ENCODE results near the gene CPNE4.

CPNE4 gene

DNA sequence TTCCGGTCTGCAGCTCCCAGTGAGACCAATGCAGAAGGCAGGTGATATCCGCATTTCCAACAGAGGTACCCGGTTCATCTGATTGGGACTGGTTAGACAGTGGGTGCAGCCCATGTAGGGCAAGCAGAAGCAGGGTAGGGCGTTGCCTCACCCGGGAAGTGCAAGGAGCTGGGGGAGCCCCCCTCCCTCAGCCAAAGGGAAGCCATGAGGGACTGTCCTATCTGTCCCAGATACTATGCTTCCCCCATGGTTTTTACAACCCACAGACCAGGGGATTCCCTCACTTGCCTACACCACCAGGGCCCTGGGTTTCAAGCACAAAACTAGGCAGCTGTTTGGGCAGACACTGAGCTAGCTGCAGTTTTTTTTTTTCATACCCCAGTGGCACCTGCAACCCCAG is 71.8 kb downstream of the CPNE4 start:
- H3K27me3 Mint-ChIP-seq, result peaks cover 0 to 5% of the 10 kb centered on the region in 2 donors
- H3K4me3 Mint-ChIP-seq, result no peak overlapping the region
- ATAC-seq (replicated peaks), result no peak
- no peaks in the 10 kb centered on the region for H3K36me3 Mint-ChIP-seq
- H3K27ac Mint-ChIP-seq, result no peak overlapping the region
- no peak for DNase-seq
- H3K9me3 Mint-ChIP-seq, result peaks cover 13 to 16% of the 10 kb centered on the region in 2 donors
- no peaks in the 10 kb centered on the region for H3K4me1 Mint-ChIP-seq

GRCh38 chr3:131960324-131960723 is 74.5 kb downstream of the CPNE4 start:
- peaks cover 2 to 3% of the 10 kb centered on the region in 2 donors for H3K9me3 Mint-ChIP-seq
- no peaks in the 10 kb centered on the region for H3K4me1 Mint-ChIP-seq
- H3K27me3 Mint-ChIP-seq, result peaks cover 0 to 5% of the 10 kb centered on the region in 2 donors
- H3K4me3 Mint-ChIP-seq, result no peak overlapping the region
- DNase-seq (no peak), ATAC-seq (replicated peaks) (no peak)
- no peaks in the 10 kb centered on the region for H3K36me3 Mint-ChIP-seq
- no peak overlapping the region for H3K27ac Mint-ChIP-seq

DNA sequence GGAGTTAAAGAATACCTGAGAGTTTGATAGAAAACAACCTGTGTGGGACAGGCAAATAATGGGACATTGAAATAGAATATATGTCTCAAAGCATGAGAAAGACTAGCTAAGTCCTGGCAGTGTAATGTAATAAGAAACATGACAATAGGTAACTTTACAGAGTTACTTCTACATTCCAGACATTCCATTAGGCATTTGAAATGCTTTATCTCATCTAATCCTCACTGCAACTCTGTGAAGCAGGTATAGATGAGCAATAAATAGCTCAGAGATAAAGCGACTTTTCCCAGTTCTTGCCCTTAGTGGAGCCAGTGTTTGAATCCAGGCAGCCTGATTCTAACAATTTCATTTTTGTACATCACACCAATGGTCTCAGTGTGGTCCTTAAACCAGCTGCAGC is 76.8 kb downstream of the CPNE4 start:
- H3K4me3 Mint-ChIP-seq, result no peak overlapping the region
- no peak overlapping the region for H3K27ac Mint-ChIP-seq
- H3K9me3 Mint-ChIP-seq, result peaks cover 3 to 9% of the 10 kb centered on the region in 2 donors
- no peak for ATAC-seq (replicated peaks)
- H3K4me1 Mint-ChIP-seq, result no peaks in the 10 kb centered on the region
- H3K27me3 Mint-ChIP-seq, result peaks cover 0 to 5% of the 10 kb centered on the region in 2 donors
- DNase-seq, result no peak
- no peaks in the 10 kb centered on the region for H3K36me3 Mint-ChIP-seq

DNA sequence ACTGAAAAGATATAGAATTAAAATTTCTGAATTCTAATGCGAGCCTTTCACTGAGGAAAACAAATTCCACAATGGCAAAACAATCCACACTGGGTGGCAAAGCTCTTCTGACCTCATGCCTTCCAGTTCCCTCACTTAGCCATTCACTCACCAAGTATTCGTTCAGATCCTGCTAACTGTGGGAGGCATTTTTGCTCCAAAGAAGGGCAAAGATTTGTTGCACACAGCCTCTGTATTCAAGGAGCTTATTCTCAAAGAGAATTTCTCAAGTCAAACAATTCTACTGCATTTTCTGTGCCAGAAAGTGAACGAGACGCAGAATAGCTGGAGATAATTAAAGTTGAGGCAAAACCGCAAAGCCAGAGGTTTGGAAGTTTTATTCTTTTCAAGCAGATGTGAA is 77.3 kb downstream of the CPNE4 start:
- no peak for DNase-seq
- Mint-ChIP-seq H3K27me3 (peaks cover 0 to 5% of the 10 kb centered on the region in 2 donors), H3K4me1 (no peaks in the 10 kb centered on the region), H3K4me3 (no peak overlapping the region), H3K9me3 (peaks cover 3 to 9% of the 10 kb centered on the region in 2 donors), H3K36me3 (no peaks in the 10 kb centered on the region), H3K27ac (no peak overlapping the region)
- no peak for ATAC-seq (replicated peaks)

DNA sequence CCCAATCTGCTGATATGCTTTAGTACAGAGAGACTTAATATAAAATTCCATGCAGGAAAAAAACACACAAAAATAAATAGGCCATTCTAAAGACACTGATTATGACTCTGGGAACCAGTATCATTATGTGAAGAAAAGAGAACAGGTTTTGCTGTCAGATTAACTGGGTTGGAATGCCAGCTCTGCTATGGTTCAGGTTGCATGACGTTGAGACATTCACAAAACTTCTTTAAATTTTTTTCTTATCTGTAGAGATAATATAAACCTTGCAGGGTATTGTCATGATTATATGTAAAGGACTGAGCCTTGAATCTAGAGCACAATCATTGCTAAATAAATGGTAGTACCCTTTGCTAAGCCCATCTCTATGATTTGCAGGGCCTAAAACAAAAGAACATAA is 86.0 kb downstream of the CPNE4 start:
- H3K9me3 Mint-ChIP-seq, result peaks cover 0 to 4% of the 10 kb centered on the region in 2 donors
- ATAC-seq (replicated peaks), result no peak
- H3K27ac Mint-ChIP-seq, result no peak overlapping the region
- H3K4me1 Mint-ChIP-seq, result no peaks in the 10 kb centered on the region
- H3K27me3 Mint-ChIP-seq, result no peaks in the 10 kb centered on the region
- H3K36me3 Mint-ChIP-seq, result no peaks in the 10 kb centered on the region
- no peak overlapping the region for H3K4me3 Mint-ChIP-seq
- no peak for DNase-seq

DNA sequence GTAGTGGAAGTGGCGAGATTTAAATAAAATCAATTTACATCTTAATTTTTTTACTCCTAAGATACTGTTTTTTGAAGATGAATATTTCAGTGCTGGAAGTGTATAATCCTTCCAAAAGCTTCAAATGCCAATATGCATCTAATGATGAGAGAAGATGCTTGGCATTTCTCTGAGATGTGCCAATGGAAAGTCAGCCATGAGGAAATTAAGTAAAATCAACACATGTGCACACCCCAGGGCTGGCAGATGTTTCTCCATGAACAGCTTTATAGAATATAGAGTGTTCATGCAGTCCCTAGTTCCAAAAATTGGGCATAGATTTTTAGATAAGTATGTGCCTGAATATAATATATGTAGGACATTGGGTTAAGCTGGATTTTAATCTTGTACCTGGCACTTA is 90.1 kb downstream of the CPNE4 start:
- no peak for ATAC-seq (replicated peaks)
- no peak for DNase-seq
- H3K4me1 Mint-ChIP-seq, result no peaks in the 10 kb centered on the region
- H3K27ac Mint-ChIP-seq, result no peak overlapping the region
- no peaks in the 10 kb centered on the region for H3K36me3 Mint-ChIP-seq
- no peaks in the 10 kb centered on the region for H3K27me3 Mint-ChIP-seq
- no peak overlapping the region for H3K4me3 Mint-ChIP-seq
- H3K9me3 Mint-ChIP-seq, result no peaks in the 10 kb centered on the region

DNA sequence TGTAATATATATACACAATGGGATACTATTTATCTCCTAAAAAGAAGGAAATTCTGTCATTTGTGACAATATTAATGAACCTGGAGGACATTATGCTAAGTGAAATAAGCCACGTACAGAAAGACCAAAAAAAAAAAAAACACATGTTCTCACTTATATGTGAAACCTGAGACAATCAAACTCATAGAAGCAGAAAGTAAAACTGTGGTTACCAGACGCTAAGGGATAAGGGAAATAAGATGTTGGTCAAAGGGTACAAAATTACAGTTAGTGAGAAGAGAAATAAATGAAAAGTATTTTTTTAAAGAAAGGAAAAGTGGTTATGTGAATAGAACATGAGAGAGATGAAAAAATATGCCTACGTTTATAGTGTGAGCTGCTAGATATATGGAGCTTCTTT is 101.1 kb downstream of the CPNE4 start:
- no peaks in the 10 kb centered on the region for H3K4me1 Mint-ChIP-seq
- H3K9me3 Mint-ChIP-seq, result peaks cover 4% of the 10 kb centered on the region in 2 donors
- H3K36me3 Mint-ChIP-seq, result no peaks in the 10 kb centered on the region
- no peak overlapping the region for H3K27ac Mint-ChIP-seq
- no peak for DNase-seq
- no peaks in the 10 kb centered on the region for H3K27me3 Mint-ChIP-seq
- no peak for ATAC-seq (replicated peaks)
- H3K4me3 Mint-ChIP-seq, result no peak overlapping the region

- Mint-ChIP-seq H3K4me3 (no peak overlapping the region), H3K27ac (no peak overlapping the region), H3K9me3 (no peaks in the 10 kb centered on the region), H3K27me3 (no peaks in the 10 kb centered on the region), H3K4me1 (no peaks in the 10 kb centered on the region), H3K36me3 (no peaks in the 10 kb centered on the region)
- ATAC-seq (replicated peaks) (no peak), DNase-seq (no peak)
These were observed 106.2 kb downstream of the CPNE4 start for GRCh38 chr3:131928593-131928992.

GRCh38 chr3:131925571-131925970 is 109.2 kb downstream of the CPNE4 start:
- no peaks in the 10 kb centered on the region for H3K4me1 Mint-ChIP-seq
- no peaks in the 10 kb centered on the region for H3K9me3 Mint-ChIP-seq
- no peak overlapping the region for H3K27ac Mint-ChIP-seq
- no peak for DNase-seq
- H3K27me3 Mint-ChIP-seq, result no peaks in the 10 kb centered on the region
- ATAC-seq (replicated peaks), result no peak
- H3K4me3 Mint-ChIP-seq, result no peak overlapping the region
- no peaks in the 10 kb centered on the region for H3K36me3 Mint-ChIP-seq

- ATAC-seq (replicated peaks), result no peak
- Mint-ChIP-seq H3K4me3 (no peak overlapping the region), H3K36me3 (no peaks in the 10 kb centered on the region), H3K4me1 (no peaks in the 10 kb centered on the region), H3K27ac (no peak overlapping the region), H3K27me3 (no peaks in the 10 kb centered on the region), H3K9me3 (no peaks in the 10 kb centered on the region)
- DNase-seq, result no peak
These were observed 112.5 kb downstream of the CPNE4 start for GRCh38 chr3:131922356-131922755.

DNA sequence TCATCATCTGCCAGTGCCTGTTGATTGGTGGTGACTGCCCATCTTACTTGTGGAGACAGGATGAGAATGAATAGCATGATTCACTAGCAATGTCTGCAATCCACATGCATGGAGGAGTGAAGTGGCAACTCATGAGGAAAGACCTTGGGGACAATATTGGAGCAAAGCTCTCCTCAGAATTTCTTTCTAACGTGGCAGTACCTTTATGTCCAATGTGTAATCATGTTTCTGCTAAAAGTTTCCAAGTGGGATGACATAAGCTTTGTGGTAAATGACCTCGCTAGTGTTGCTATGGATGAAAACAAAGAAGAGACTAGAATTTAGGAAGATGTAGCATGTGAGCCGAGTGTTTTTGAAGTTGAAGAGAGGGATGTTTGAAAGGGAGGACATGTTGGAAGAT is 117.8 kb downstream of the CPNE4 start:
- H3K4me1 Mint-ChIP-seq, result no peaks in the 10 kb centered on the region
- no peaks in the 10 kb centered on the region for H3K27me3 Mint-ChIP-seq
- ATAC-seq (replicated peaks) (no peak), DNase-seq (no peak)
- H3K9me3 Mint-ChIP-seq, result no peaks in the 10 kb centered on the region
- H3K4me3 Mint-ChIP-seq, result no peak overlapping the region
- H3K27ac Mint-ChIP-seq, result no peak overlapping the region
- no peaks in the 10 kb centered on the region for H3K36me3 Mint-ChIP-seq

GRCh38 chr3:131914090-131914691 is 120.6 kb downstream of the CPNE4 start:
- Mint-ChIP-seq H3K4me3 (no peak overlapping the region), H3K36me3 (no peaks in the 10 kb centered on the region), H3K9me3 (no peaks in the 10 kb centered on the region), H3K27ac (no peak overlapping the region), H3K4me1 (no peaks in the 10 kb centered on the region), H3K27me3 (no peaks in the 10 kb centered on the region)
- ATAC-seq (replicated peaks) (no peak), DNase-seq (no peak)

DNA sequence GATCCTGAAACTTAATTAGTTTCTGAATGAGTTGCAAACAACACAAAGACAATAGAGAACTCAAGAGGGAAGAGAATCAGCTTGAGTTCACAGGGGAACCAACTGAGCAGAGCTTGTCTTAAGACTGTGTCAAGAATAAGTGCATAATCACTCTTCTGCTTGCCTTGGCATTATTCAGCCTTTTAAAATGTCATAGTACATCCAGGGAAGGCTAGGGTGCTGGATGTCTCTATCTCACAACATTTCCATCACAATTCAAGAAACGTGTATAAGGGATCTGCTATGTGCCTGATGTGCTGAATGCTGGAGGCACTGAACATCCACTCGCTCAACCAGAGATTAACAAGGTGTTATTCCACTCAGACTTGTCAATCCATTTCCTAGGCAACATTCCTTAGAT is 122.6 kb downstream of the CPNE4 start:
- Mint-ChIP-seq H3K4me1 (no peaks in the 10 kb centered on the region), H3K27ac (no peak overlapping the region), H3K36me3 (no peaks in the 10 kb centered on the region), H3K4me3 (no peak overlapping the region), H3K27me3 (no peaks in the 10 kb centered on the region), H3K9me3 (no peaks in the 10 kb centered on the region)
- DNase-seq (no peak), ATAC-seq (replicated peaks) (no peak)

DNA sequence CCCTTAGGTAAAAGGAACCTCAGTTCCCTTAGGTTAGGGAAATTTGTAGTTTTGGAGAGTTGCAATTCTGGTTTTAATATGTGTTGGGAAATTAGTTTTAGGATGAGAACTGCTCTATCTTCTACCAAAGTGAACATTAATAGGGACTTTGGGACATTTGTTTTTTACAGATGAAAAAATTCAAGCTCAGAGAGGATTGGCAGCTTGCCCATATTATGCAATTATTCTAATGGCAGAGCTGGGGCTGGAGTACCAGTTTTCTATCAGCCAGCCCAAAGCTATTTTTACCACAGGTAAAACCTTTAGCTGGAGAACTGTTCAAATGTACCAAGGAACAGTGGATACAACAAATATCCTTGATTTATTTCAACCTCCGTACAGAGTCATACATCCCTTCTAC is 127.0 kb downstream of the CPNE4 start:
- H3K27ac Mint-ChIP-seq, result no peak overlapping the region
- DNase-seq, result no peak
- no peak for ATAC-seq (replicated peaks)
- no peaks in the 10 kb centered on the region for H3K4me1 Mint-ChIP-seq
- no peaks in the 10 kb centered on the region for H3K27me3 Mint-ChIP-seq
- no peaks in the 10 kb centered on the region for H3K36me3 Mint-ChIP-seq
- H3K4me3 Mint-ChIP-seq, result no peak overlapping the region
- H3K9me3 Mint-ChIP-seq, result peaks cover 0 to 3% of the 10 kb centered on the region in 2 donors

DNA sequence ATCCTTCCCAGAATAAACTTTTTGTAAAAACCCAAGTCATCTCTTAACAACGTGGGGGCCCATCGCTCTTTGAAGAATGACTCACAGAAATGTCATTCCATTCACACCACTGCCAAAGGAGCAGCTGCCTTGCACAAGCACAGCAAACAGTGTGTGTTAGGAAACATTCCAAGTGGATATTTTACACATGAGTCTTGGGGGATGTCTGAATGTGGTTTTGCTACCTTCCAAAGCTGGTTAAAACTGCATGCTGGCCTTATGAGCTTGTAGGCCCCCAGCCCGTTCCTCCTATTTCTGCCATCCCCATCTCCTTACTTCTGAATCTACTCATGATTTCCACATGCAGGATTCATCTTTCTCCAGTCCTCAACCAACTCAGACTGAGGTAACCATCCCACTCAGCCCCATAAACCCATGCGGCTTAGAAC is 130.8 kb downstream of the CPNE4 start:
- DNase-seq, result no peak
- Mint-ChIP-seq H3K9me3 (peaks cover 0 to 3% of the 10 kb centered on the region in 2 donors), H3K4me1 (no peaks in the 10 kb centered on the region), H3K27ac (no peak overlapping the region), H3K4me3 (no peak overlapping the region), H3K27me3 (no peaks in the 10 kb centered on the region), H3K36me3 (no peaks in the 10 kb centered on the region)
- no peak for ATAC-seq (replicated peaks)

GRCh38 chr3:131901686-131902085 is 133.1 kb downstream of the CPNE4 start:
- ATAC-seq (replicated peaks) (no peak), DNase-seq (no peak)
- no peak overlapping the region for H3K4me3 Mint-ChIP-seq
- H3K36me3 Mint-ChIP-seq, result no peaks in the 10 kb centered on the region
- no peaks in the 10 kb centered on the region for H3K27me3 Mint-ChIP-seq
- no peak overlapping the region for H3K27ac Mint-ChIP-seq
- H3K4me1 Mint-ChIP-seq, result no peaks in the 10 kb centered on the region
- peaks cover 0 to 3% of the 10 kb centered on the region in 2 donors for H3K9me3 Mint-ChIP-seq

Measured in stimulated activated naive B cell treated with anti-CD40 and anti-IgM and Interleukin-4, amounts not matched to agents 10 μg/mL and 1 μg/mL and 100 μg/mL, for 72 hours (primary cell).